Measurements from ENCODE around the gene PMPCA.

GRCh38 chr9:136463578-136463977 is 53.1 kb downstream of the PMPCA start:
- no peak for TF ChIP-seq CTCF (conservative IDR thresholded peaks at IDR 0.05; ENCODE audit: low read length)
- no peak for TF ChIP-seq EZH2phosphoT487 (IDR thresholded peaks at IDR 0.05; ENCODE audit: borderline replicate concordance)

All from Loucy (cell line).